Spleen (tissue), 11 donors: ENCODE results near the gene IKZF4. TPM values are rescaled to one million over a fixed set of nuclear protein-coding genes. Genes with fewer than 3 reads are reported as not detected.
A peak's percentile ranks its signal among the peaks of the same experiment; 100 is the strongest.

Experiments used
- DNase-seq: peaks from one replicate; pipeline ENCODE4 v3.0.0-alpha.2; 2020
- H3K27ac ChIP-seq, 8 donors: fragments of 200-600 bp; sonication (generic) in 7 of 8; 1 replicate in 4 of 8; 2 replicates in 4 of 8; pipeline versions ENCODE4 v1.5.0 to v1.8.0; 2016 to 2021; ENCODE audit warnings: inconsistent platforms in 4 of 8, mild to moderate bottlenecking in 4 of 8, moderate library complexity in 1 of 8
- H3K27me3 ChIP-seq, 7 donors: fragments of 200-600 bp; sonication (generic) in 6 of 7; replicated peaks in 1 of 7; 1 replicate in 4 of 7; 2 replicates in 3 of 7; pipeline versions ENCODE4 v1.5.0 to v1.8.0; 2016 to 2021; ENCODE audit warnings: inconsistent platforms in 3 of 7, mild to moderate bottlenecking in 1 of 7
- H3K36me3 ChIP-seq, 6 donors: fragments of 200-600 bp; sonication (generic) in 5 of 6; 1 replicate in 4 of 6; 2 replicates in 2 of 6; pipeline versions ENCODE4 v1.5.0 to v1.8.0; 2016 to 2021; ENCODE audit warnings: inconsistent platforms in 2 of 6
- H3K4me1 ChIP-seq, 6 donors: fragments of 200-600 bp; sonication (generic) in 5 of 6; 1 replicate in 3 of 6; 2 replicates in 3 of 6; pipeline versions ENCODE4 v1.5.0 to v1.8.0; 2016 to 2021; ENCODE audit warnings: inconsistent platforms in 3 of 6
- H3K4me3 ChIP-seq, 8 donors: fragments of 200-600 bp; sonication (generic) in 7 of 8; 1 replicate in 4 of 8; 2 replicates in 4 of 8; pipeline versions ENCODE4 v1.5.0 to v1.8.0; 2016 to 2021; ENCODE audit warnings: inconsistent platforms in 4 of 8, mild to moderate bottlenecking in 4 of 8, moderate library complexity in 2 of 8
- H3K9me3 ChIP-seq, 8 donors: fragments of 200-600 bp; sonication (generic) in 7 of 8; 1 replicate in 4 of 8; 2 replicates in 4 of 8; pipeline versions ENCODE4 v1.5.0 to v1.8.0; 2016 to 2021; ENCODE audit warnings: inconsistent platforms in 4 of 8
- POLR2A ChIP-seq, 3 donors: fragments of 450-650 bp; IDR thresholded peaks; one replicate each; pipeline ENCODE4 v1.5.1; 2017; ENCODE audit warnings: antibody characterized with exemption in 3 of 3, mild to moderate bottlenecking in 1 of 3
- POLR2AphosphoS5 ChIP-seq, 3 donors: sonication (generic); formaldehyde crosslinking; IDR thresholded peaks; one replicate each; pipeline ENCODE4 v1.5.1; 2017; ENCODE audit warnings: antibody characterized with exemption in 3 of 3
- WGBS, 5 donors: extraction: QIAGEN DNeasy Blood & Tissue Kit in 3 of 5; methylation state at CpG; one replicate each; pipeline versions ENCODE4 v1.1.5 to v1.1.7; 2013 to 2018; 5-methylcytosine and 5-hydroxymethylcytosine counted together
- intact Hi-C: fragments of 100-400 bp; cut with DNase I; formaldehyde crosslinking; loops from one replicate; pipeline ENCODE4 v1.15.0; 2023; ENCODE audit warnings: low total_unique reads
- polyA plus RNA-seq, 3 donors: library from polyadenylated mRNA; stranded (reverse); fragments of 200-250 nt; gene quantifications; one replicate each; pipeline ENCODE4 v1.2.1, GENCODE V29; 2013
- total RNA-seq, 7 donors: library from RNA; depleted of rRNA in 3 of 7; stranded (reverse); fragments of >200 nt in 3 of 7; fragmentation: NEBNext Ultra II Directional in 4 of 7; extraction: Animal tissue kit (Norgen Biotek cat#: 25700) in 4 of 7; gene quantifications; one replicate each; pipeline versions ENCODE4 v1.1.0 to v1.2.1, GENCODE V29; 2016 to 2021
- TF ChIP-seq, protein P1 (sequence below), 11 experiments: fragments of 200-600 bp in 7 of 11; fragments of 450-650 bp in 4 of 11; sonication (generic) in 4 of 11; IDR thresholded peaks in 8 of 11; conservative IDR thresholded peaks in 3 of 11; 1 replicate in 7 of 11; 2 replicates in 4 of 11; pipeline versions ENCODE4 v1.4.0 to v1.8.0; 2016 to 2021; ENCODE audit warnings: antibody characterized with exemption in 11 of 11, inconsistent platforms in 4 of 11, mild to moderate bottlenecking in 1 of 11
- donor health status: healthy with polysubstance abuse.
- donor health status: DM: no; HTN: no; CAD: no; lungs with moderate emphysema.
- donor health status: DM: no; HTN: no; CAD: no.
- donor health status: Bipolar disorder and iron deficiency.
- donor health status: healthy.
- donor health status: DM: no; HTN: no; CAD: no.
- donor health status: DM: yes; HTN: yes; CAD: no.

The IKZF4 gene
- total and polyA plus RNA-seq, 10 donors, result 0.80 to 9.3 (median 5.7) TPM

DNA sequence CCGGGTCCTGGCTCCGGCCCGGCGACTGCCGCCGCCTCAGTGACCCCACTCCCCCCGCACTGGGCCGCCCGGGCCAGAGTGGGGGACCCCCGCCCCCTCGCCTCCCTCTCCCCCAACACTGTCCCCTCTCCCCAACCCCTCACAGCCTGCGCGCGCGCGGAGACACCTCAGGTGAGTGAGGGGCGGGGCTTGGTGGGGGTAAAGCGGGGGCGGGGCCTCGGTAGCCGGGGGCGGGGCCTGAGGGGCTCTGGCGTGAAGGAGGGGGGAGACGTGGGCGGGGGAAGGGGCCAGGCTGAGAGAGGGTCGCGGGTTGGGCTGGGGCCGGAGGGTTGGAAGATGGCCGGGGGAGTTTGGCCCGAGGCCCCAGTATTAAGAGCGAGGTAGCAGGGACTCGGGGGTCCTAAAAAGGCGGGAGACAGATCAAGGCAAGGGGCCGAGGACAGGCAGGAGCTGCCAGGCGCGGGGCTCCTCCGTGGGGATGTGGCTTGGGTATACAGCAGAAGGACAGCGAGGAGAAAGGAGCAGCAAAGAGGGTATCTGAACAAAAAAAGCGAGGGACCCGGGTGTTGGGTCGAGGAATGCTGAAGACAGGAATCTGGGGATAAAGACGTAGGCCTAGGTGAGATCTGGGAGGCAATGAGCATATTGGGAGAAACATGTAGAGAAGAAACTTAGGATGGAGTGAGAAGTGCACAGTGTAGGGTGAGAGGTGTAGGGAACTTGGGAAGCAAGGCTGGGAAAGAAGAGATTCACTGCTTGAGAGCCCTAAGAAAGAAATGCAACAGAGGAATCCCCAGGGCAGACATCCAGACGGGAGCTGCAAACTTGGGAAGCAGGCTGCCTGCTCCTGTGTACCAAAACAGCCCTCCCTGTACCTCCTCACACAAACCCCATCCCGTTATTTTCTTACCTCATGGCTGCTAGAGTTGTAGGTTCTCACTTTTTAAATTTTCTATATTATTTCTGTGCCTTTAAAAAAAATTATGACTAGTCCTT is 13.0 kb upstream of the IKZF4 start:
- Histone ChIP-seq H3K36me3 (peaks cover 0 to 26% (median 0%) of the 10 kb centered on the region in 6 donors), H3K4me3 (peak overlapping the region; percentile 69 to 91 (median 81)), H3K27ac (peak overlapping the region; percentile 80 to 95 (median 92)), H3K9me3 (no peaks in the 10 kb centered on the region), H3K27me3 (no peaks in the 10 kb centered on the region), H3K4me1 (peaks cover 0 to 40% (median 12%) of the 10 kb centered on the region in 6 donors)
- peak; percentile 88 for DNase-seq
- TF ChIP-seq POLR2A (IDR thresholded peaks at IDR 0.05) (no peak), POLR2AphosphoS5 (IDR thresholded peaks at IDR 0.05) (peak in 1 of 3 donors; percentile 22)
- TF ChIP-seq, protein P1, sequence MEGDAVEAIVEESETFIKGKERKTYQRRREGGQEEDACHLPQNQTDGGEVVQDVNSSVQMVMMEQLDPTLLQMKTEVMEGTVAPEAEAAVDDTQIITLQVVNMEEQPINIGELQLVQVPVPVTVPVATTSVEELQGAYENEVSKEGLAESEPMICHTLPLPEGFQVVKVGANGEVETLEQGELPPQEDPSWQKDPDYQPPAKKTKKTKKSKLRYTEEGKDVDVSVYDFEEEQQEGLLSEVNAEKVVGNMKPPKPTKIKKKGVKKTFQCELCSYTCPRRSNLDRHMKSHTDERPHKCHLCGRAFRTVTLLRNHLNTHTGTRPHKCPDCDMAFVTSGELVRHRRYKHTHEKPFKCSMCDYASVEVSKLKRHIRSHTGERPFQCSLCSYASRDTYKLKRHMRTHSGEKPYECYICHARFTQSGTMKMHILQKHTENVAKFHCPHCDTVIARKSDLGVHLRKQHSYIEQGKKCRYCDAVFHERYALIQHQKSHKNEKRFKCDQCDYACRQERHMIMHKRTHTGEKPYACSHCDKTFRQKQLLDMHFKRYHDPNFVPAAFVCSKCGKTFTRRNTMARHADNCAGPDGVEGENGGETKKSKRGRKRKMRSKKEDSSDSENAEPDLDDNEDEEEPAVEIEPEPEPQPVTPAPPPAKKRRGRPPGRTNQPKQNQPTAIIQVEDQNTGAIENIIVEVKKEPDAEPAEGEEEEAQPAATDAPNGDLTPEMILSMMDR (IDR thresholded peaks at IDR 0.05 in 8 of 11, conservative IDR thresholded peaks at IDR 0.05 in 3 of 11), result peak in 1 of 11 experiments; percentile 10
- intact Hi-C loops, result no loop called here
- WGBS, 5 donors, result 2 to 5% (median 4%) methylated on average over 28 to 44 of the region's 44 CpGs

DNA sequence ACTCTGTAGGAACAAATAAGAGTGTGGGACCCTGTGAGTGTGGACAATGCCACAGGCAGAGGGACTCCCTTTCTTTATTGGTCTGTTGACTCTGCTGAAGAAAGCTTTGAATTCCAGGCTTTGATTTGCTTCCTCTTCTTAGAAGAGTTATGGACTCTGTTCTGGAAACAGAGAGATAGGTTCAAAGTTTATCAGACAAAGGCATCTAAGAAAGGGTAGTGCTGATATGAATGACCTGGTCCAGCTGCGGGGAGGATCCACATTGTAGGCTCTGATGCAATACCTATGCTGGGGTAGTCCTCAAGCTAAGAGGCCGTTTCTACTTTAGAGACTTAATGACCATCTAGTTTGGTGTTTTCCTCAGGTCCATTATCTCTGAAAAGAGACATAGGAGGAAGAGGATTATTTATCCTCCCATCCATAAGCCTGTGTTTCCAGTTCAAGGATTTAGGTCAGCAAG is 10.7 kb upstream of the IKZF4 start:
- H3K9me3 ChIP-seq, result no peaks in the 10 kb centered on the region

DNA sequence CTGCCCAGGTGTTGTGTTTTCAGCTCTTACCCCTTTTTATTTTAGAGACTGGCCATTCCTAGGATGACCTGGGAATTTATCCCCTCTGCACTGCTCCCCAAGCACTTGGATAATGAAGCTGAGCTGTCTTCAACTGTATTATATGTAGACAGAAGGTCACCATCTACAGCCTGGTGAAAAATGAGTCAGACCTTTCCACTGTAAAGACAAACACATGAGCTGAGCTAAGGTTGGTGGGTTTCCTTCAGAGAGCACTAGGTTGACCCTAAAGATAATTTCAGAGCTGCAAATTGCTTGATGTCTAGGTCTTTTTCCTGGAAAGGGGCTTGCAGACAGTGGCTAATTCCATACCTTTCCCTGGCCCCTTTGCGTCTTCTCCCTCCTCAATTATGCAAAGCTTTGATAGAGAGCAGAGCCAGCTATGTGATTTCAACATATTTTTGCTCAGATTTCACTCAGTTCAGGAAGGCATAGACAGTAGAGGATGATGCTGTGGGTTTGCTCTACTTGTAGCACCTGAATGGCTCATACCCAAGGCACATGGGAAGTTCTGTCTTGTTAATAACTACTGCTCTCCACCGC is 9.2 kb upstream of the IKZF4 start:
- intact Hi-C loops, result no loop called here
- Histone ChIP-seq H3K27me3 (no peaks in the 10 kb centered on the region), H3K9me3 (no peaks in the 10 kb centered on the region), H3K4me1 (peaks cover 0 to 24% (median 12%) of the 10 kb centered on the region in 6 donors), H3K36me3 (peaks cover 0 to 8% (median 0%) of the 10 kb centered on the region in 6 donors), H3K4me3 (no peak overlapping the region), H3K27ac (no peak overlapping the region)
- TF ChIP-seq, protein P1 (IDR thresholded peaks at IDR 0.05 in 8 of 11, conservative IDR thresholded peaks at IDR 0.05 in 3 of 11), result no peak
- TF ChIP-seq POLR2AphosphoS5 (IDR thresholded peaks at IDR 0.05), result no peak
- TF ChIP-seq POLR2A (IDR thresholded peaks at IDR 0.05), result no peak
- WGBS, 5 donors, result 82 to 98% (median 91%) methylated on average over 2 of the region's 2 CpGs
- DNase-seq, result no peak

More for the DNA sequence above, 10.7 kb upstream of the IKZF4 start:
- TF ChIP-seq POLR2A (IDR thresholded peaks at IDR 0.05), result no peak
- TF ChIP-seq POLR2AphosphoS5 (IDR thresholded peaks at IDR 0.05), result no peak
- TF ChIP-seq, protein P1 (IDR thresholded peaks at IDR 0.05 in 8 of 11, conservative IDR thresholded peaks at IDR 0.05 in 3 of 11), result no peak
- Histone ChIP-seq H3K27me3 (no peaks in the 10 kb centered on the region), H3K36me3 (peaks cover 0 to 8% (median 0%) of the 10 kb centered on the region in 6 donors), H3K4me1 (peaks cover 0 to 39% (median 12%) of the 10 kb centered on the region in 6 donors), H3K4me3 (no peak overlapping the region), H3K27ac (no peak overlapping the region)
- intact Hi-C loops, result no loop called here
- no peak for DNase-seq
- WGBS, 5 donors, result 52 to 92% (median 67%) methylated on average over 2 of the region's 2 CpGs
